GM12891 (cell line): ENCODE results near the gene RAI2.

ENCODE experiments used
- DNase-seq: peaks from one replicate; pipeline ENCODE4 v3.0.0; 2011; ENCODE audit warnings: low spot score; ENCODE audit not compliant: insufficient read length
- FAIRE-seq: peaks from 2 replicates; lab custom pipeline; 2011; peaks lifted over from hg19 to GRCh38; lab: Jason Lieb, UNC
- PAX5 ChIP-seq: IDR thresholded peaks from 2 replicates; pipeline ENCODE4 v1.6.1; 2011; ENCODE audit warnings: low read length, moderate library complexity, mild to moderate bottlenecking; ENCODE audit not compliant: insufficient read depth, severe bottlenecking
- POLR2A ChIP-seq: IDR thresholded peaks from 2 replicates; pipeline ENCODE4 v1.6.1; 2011; ENCODE audit warnings: low read depth, low read length, control low read depth
- POLR2AphosphoS5 ChIP-seq: IDR thresholded peaks from 2 replicates; pipeline ENCODE4 v1.6.1; 2011; ENCODE audit warnings: low read depth, low read length, control low read depth
- POU2F2 ChIP-seq: IDR thresholded peaks from 2 replicates; pipeline ENCODE4 v1.6.1; 2011; ENCODE audit warnings: low read depth, mild to moderate bottlenecking, control low read depth, low read length, moderate library complexity
- SPI1 ChIP-seq: IDR thresholded peaks from 2 replicates; pipeline ENCODE4 v1.6.1; 2011; ENCODE audit warnings: low read depth, low read length, control low read depth
- TAF1 ChIP-seq: IDR thresholded peaks from 2 replicates; pipeline ENCODE4 v1.6.1; 2011; ENCODE audit warnings: low read depth, low read length, control low read depth

RAI2 gene

GRCh38 chrX:17833954-17834353, 27.1 kb downstream of the RAI2 start:
- DNase-seq (no peak), FAIRE-seq (no peak)

GRCh38 chrX:17831255-17831654, 29.8 kb downstream of the RAI2 start:
- TF ChIP-seq POLR2A (no peak), TAF1 (no peak), POLR2AphosphoS5 (no peak), PAX5 (no peak), POU2F2 (no peak), SPI1 (no peak)
- no peak for FAIRE-seq
- no peak for DNase-seq

More at GRCh38 chrX:17833954-17834353, 27.1 kb downstream of the RAI2 start:
- TF ChIP-seq TAF1, result no peak
- no peak for TF ChIP-seq PAX5
- no peak for TF ChIP-seq POLR2AphosphoS5
- no peak for TF ChIP-seq POU2F2
- no peak for TF ChIP-seq SPI1
- no peak for TF ChIP-seq POLR2A

GRCh38 chrX:17830211-17830610, 30.9 kb downstream of the RAI2 start:
- TF ChIP-seq POLR2A (no peak), POLR2AphosphoS5 (no peak), POU2F2 (no peak), TAF1 (no peak), PAX5 (no peak), SPI1 (no peak)
- DNase-seq, result no peak
- FAIRE-seq, result no peak

- no peak for DNase-seq
- TF ChIP-seq TAF1 (no peak), POLR2AphosphoS5 (no peak), PAX5 (no peak), POU2F2 (no peak), SPI1 (no peak)
- no peak for FAIRE-seq
Measured at GRCh38 chrX:17829566-17829965, 31.5 kb downstream of the RAI2 start.

- no peak for DNase-seq
- FAIRE-seq, result no peak
- no peak for TF ChIP-seq POLR2AphosphoS5
- no peak for TF ChIP-seq SPI1
- no peak for TF ChIP-seq TAF1
Measured at GRCh38 chrX:17828171-17828570, 32.9 kb downstream of the RAI2 start.

- no peak for DNase-seq
- no peak for FAIRE-seq
- TF ChIP-seq POLR2AphosphoS5 (no peak), PAX5 (no peak), TAF1 (no peak), SPI1 (no peak), POU2F2 (no peak), POLR2A (no peak)
Measured at GRCh38 chrX:17826609-17827496, 34.2 kb downstream of the RAI2 start.

GRCh38 chrX:17824980-17825379, 36.1 kb downstream of the RAI2 start:
- TF ChIP-seq POLR2A (no peak), POLR2AphosphoS5 (no peak), PAX5 (no peak), SPI1 (no peak), TAF1 (no peak), POU2F2 (no peak)

GRCh38 chrX:17822351-17822750, 38.7 kb downstream of the RAI2 start:
- FAIRE-seq (no peak), DNase-seq (no peak)
- no peak for TF ChIP-seq TAF1

More at GRCh38 chrX:17824980-17825379, 36.1 kb downstream of the RAI2 start:
- no peak for DNase-seq
- FAIRE-seq, result no peak

- DNase-seq, result no peak
- FAIRE-seq, result no peak
- TF ChIP-seq POLR2AphosphoS5, result no peak
- no peak for TF ChIP-seq POLR2A
- no peak for TF ChIP-seq SPI1
- TF ChIP-seq POU2F2, result no peak
- no peak for TF ChIP-seq PAX5
- TF ChIP-seq TAF1, result no peak
Measured at GRCh38 chrX:17820100-17820499, 41.0 kb downstream of the RAI2 start.

GRCh38 chrX:17818726-17819125, 42.4 kb downstream of the RAI2 start:
- FAIRE-seq, result no peak

More at GRCh38 chrX:17818726-17819125, 42.4 kb downstream of the RAI2 start:
- no peak for DNase-seq
- TF ChIP-seq SPI1, result no peak
- no peak for TF ChIP-seq PAX5
- no peak for TF ChIP-seq TAF1
- TF ChIP-seq POLR2AphosphoS5, result no peak
- no peak for TF ChIP-seq POU2F2
- no peak for TF ChIP-seq POLR2A
